ENCODE measurements around the gene RALY.

The RALY gene

GRCh38 chr20:34052414-34052813 is 58.7 kb downstream of the RALY start:
- no peak for DNase-seq

- DNase-seq: no peak
Measured at GRCh38 chr20:34055290-34055689, 61.6 kb downstream of the RALY start.

DNA sequence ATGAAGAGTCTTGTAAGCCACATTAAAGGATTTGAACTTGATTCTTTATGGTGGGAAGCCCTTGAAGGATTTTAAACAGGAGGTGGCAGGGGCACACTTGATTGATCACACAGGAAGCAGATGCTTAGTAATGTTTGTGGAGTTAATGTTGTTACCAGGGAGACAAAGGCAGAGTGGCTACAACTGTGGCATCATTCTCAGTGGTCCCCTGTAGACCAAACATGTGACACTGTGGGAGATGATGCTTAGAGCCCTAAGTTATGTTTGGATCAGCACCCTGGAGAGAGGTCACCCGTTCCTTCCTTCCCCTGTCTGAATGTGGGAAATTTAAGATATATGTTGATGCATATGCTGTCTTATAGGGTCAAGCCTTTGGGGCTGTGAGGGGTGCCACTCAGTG is 65.1 kb downstream of the RALY start:
- DNase-seq: no peak

GRCh38 chr20:34060970-34061369 is 67.3 kb downstream of the RALY start:
- no peak for DNase-seq

DNA sequence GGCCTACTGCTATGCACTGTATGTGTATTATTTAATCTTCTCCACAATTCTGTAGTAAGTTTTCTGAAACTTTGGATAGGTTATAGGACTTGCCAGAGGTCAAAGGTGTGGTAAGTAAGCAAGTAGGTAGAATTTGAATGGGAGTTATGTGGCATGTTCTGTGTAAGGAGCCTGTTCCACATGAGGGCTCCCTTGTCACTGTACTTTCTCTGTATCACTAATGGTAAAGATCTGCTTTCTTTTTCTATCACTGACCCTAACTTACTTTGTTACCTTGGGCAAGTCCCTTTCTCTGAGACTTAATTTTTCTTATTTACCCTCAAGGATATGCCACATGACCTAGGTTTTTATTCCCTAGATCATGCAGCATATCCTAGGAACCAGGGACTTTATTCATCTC is 68.0 kb downstream of the RALY start:
- DNase-seq: no peak

- DNase-seq: peak; percentile 30
Measured at GRCh38 chr20:34062570-34063482, 69.1 kb downstream of the RALY start.

- no peak for DNase-seq
Measured at GRCh38 chr20:34064286-34064685, 70.6 kb downstream of the RALY start.

GRCh38 chr20:34065260-34065659 is 71.5 kb downstream of the RALY start:
- DNase-seq: no peak

GRCh38 chr20:34066476-34067090 is 72.9 kb downstream of the RALY start:
- no peak for DNase-seq

DNA sequence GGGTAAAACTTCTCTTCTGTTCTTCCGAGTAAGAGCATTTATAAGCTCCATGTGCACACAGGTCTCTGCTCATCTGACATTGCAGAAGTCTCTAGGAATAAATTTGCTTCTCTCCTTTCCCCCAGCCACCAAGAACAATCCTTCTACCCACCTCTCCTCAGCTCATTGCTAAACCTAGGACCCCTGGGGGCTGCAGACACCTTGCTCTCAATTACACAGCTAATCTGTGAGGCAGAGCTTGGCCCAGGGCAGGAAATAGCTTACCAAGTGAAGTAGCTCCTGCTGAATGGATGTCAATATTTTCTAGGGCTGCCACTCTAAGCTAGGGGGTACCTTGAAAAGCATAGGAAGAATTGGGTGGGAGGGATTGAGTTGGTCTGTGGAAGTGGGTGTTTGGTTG is 74.3 kb downstream of the RALY start:
- DNase-seq: no peak

DNA sequence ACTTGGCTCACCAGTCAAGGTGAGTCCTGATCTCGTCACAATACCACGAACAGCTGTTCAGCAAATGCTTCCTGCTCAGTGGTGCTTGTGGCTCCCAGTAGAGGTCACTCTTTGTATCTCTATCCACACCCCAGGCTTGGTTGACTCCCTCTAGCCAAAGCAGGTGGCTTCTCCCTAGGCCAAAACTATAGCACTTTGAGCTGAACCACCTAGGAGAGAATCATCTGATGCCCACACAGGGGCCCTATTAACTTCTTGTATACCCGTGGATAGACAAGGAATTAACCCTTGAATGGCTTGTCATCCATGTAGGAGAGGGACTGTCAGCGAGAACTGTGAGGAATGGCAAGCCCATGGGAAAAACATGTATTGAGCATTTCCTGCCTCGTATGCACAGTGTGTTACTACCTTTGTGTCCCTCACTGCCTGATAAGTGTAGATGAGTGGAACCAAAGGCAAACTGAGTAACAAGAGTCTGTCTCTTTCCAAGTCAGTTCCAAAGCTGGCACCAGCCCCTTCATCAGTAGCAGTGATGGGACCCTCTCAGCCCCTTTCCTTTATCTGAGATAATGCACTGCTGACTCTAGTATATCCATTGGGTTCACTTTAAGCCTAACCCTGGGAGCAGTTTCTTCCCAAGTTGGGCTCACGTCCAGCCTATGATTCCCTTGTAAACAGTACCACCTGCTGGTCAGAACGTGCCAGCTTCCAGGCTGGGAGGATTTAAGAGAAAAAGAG is 75.8 kb downstream of the RALY start:
- DNase-seq: peak; percentile 40

DNA sequence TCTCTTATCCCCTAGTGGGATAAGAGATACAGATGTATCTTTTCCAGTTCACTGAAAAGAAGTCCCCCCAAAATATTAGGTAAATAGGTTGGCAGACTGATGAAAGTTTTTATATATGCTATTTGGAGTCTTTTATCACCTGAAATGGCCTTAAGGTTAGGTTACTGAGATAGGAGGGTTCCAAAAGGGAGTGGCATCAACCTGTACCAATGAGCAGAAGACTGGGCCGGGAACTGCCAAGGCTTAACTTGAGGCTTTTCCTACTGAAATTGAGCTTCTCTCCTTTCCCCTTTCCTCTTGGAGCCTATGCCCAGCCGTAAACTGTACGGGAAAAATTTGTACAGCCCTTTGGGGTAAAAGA is 76.3 kb downstream of the RALY start:
- DNase-seq: no peak

DNA sequence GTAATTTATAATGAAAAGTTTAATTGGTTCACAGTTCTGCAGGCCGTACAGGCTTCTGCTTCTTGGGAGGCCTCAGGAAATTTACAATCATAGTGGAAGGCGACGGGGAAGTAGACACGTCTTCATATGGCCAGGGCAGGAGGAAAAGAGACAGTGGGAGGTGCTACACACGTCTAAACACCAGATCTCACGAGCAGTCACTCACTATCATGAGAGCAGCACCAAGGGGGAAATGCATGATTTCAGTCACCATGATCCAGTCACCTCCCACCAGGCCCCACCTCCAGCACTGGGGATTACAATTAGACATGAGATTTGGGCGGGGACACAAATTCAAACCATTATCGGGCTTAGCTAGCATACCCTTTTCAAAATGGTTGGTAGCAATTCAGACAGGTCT is 77.1 kb downstream of the RALY start:
- no peak for DNase-seq

- DNase-seq: no peak
Measured at GRCh38 chr20:34072076-34072475, 78.4 kb downstream of the RALY start.

DNA sequence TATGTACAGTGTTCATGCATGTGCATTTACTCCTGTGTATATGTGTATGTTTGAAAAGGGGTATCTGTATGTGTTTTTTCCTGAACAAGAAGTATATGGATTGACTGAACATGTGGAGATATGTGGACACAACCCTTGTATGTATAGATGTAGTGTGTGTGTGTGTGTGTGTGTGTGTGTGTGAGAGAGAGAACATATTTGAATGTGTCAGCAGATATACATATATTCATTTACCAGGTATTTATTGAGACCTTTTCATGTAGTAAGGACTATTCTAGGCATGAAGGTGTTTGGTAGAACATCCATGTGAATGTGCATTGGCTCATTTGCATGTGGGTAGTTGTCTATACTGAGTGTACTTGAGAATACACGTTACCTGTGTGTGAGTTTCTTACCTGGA is 79.1 kb downstream of the RALY start:
- no peak for DNase-seq

GRCh38 chr20:34074101-34074760 is 80.5 kb downstream of the RALY start:
- peak; percentile 30 for DNase-seq

DNA sequence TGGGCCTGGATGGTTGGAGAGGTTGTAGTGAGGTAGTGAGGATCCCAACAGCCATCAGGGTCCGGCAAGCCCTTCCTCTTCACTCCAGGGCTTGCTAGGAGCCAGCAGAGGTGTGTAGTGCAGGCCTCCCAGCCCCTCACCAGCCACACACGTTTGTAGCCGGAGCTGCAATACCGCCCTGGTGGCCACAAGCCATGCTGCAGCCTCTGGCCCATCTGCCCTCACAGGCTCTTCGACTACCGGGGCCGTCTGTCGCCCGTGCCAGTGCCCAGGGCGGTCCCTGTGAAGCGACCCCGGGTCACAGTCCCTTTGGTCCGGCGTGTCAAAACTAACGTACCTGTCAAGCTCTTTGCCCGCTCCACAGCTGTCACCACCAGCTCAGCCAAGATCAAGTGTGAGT is 81.9 kb downstream of the RALY start:
- DNase-seq: no peak

GRCh38 chr20:34076952-34077351 is 83.2 kb downstream of the RALY start:
- no peak for DNase-seq

DNA sequence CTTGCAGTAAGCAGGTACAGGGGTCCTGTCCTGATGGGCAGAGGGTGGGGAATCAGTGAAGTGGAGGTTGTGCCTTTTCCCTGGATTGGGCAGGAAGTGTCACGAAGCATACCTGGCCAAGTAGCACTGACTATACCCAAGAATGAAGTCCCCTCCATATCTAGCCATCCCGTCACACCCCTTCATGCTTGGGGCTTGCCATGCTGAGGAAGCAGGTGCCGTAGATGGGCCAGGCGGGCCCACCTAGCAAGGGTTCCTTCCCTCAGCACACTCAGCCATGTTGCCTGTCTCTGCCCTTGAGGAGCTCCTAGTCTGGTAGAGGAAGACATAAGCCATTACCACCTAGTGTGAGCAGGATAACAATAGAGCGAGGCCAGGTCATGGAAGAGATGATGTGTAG is 84.8 kb downstream of the RALY start:
- no peak for DNase-seq

GRCh38 chr20:34079818-34080217 is 86.1 kb downstream of the RALY start:
- DNase-seq: no peak

- DNase-seq: no peak
Measured at GRCh38 chr20:34082232-34082887, 88.6 kb downstream of the RALY start.

GRCh38 chr20:34083137-34083536 is 89.4 kb downstream of the RALY start:
- DNase-seq: no peak

DNA sequence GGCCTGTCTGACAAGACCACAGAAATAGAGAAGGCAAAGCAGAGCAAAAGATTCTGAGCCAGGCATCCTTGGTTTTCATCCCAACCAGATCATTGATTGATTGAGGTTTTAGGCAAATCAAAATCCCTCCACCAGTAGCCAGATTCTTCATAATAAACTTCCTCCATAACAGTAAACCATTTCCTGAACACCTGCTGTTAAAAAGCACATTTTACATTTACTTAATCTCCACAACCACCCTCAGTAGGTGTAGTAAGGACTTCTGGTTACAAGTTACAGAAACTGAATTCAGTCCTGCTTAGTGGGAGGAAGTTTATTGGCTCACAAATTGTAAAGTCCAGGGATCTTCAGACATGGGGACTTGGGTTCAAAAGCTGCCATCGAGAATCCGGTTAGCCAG is 90.1 kb downstream of the RALY start:
- no peak for DNase-seq

Data from stimulated activated CD4-positive, alpha-beta T cell treated with anti-CD3 and anti-CD28 coated beads, Interleukin-1b, Interleukin-23, amount 100 ng/mL, for 48 hours (primary cell).